ENCODE results near the gene PROSER3.

The PROSER3 gene

GRCh38 chr19:35724560-35724959 lies 33.4 kb upstream of the PROSER3 start:
- Histone ChIP-seq H3K4me3 (no peak overlapping the region), H3K36me3 (peaks cover 84 to 100% (median 93%) of the 10 kb centered on the region in 3 donors)

GRCh38 chr19:35725216-35725861 lies 32.6 kb upstream of the PROSER3 start:
- TF ChIP-seq, protein P1, sequence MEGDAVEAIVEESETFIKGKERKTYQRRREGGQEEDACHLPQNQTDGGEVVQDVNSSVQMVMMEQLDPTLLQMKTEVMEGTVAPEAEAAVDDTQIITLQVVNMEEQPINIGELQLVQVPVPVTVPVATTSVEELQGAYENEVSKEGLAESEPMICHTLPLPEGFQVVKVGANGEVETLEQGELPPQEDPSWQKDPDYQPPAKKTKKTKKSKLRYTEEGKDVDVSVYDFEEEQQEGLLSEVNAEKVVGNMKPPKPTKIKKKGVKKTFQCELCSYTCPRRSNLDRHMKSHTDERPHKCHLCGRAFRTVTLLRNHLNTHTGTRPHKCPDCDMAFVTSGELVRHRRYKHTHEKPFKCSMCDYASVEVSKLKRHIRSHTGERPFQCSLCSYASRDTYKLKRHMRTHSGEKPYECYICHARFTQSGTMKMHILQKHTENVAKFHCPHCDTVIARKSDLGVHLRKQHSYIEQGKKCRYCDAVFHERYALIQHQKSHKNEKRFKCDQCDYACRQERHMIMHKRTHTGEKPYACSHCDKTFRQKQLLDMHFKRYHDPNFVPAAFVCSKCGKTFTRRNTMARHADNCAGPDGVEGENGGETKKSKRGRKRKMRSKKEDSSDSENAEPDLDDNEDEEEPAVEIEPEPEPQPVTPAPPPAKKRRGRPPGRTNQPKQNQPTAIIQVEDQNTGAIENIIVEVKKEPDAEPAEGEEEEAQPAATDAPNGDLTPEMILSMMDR (IDR thresholded peaks at IDR 0.05) = no peak
- intact Hi-C loops (cut with DNase I; ENCODE audit: low total_unique reads) = no loop called here
- peaks cover 92 to 100% (median 100%) of the 10 kb centered on the region in 3 donors for H3K36me3 ChIP-seq
- H3K4me3 ChIP-seq = no peak overlapping the region
- H3K27ac ChIP-seq = no peak overlapping the region
- H3K27me3 ChIP-seq = no peaks in the 10 kb centered on the region
- H3K9me3 ChIP-seq = no peaks in the 10 kb centered on the region
- DNase-seq = no peak
- peaks cover 0 to 8% (median 0%) of the 10 kb centered on the region in 4 donors for H3K4me1 ChIP-seq

More at GRCh38 chr19:35724560-35724959, 33.4 kb upstream of the PROSER3 start:
- H3K4me1 ChIP-seq = peaks cover 0 to 14% (median 4%) of the 10 kb centered on the region in 4 donors
- H3K9me3 ChIP-seq = no peaks in the 10 kb centered on the region
- H3K27ac ChIP-seq = no peak overlapping the region
- no peaks in the 10 kb centered on the region for H3K27me3 ChIP-seq
- no peak for DNase-seq
- intact Hi-C loops (cut with DNase I; ENCODE audit: low total_unique reads) = no loop called here
- TF ChIP-seq, protein P1 (IDR thresholded peaks at IDR 0.05) = no peak

DNA sequence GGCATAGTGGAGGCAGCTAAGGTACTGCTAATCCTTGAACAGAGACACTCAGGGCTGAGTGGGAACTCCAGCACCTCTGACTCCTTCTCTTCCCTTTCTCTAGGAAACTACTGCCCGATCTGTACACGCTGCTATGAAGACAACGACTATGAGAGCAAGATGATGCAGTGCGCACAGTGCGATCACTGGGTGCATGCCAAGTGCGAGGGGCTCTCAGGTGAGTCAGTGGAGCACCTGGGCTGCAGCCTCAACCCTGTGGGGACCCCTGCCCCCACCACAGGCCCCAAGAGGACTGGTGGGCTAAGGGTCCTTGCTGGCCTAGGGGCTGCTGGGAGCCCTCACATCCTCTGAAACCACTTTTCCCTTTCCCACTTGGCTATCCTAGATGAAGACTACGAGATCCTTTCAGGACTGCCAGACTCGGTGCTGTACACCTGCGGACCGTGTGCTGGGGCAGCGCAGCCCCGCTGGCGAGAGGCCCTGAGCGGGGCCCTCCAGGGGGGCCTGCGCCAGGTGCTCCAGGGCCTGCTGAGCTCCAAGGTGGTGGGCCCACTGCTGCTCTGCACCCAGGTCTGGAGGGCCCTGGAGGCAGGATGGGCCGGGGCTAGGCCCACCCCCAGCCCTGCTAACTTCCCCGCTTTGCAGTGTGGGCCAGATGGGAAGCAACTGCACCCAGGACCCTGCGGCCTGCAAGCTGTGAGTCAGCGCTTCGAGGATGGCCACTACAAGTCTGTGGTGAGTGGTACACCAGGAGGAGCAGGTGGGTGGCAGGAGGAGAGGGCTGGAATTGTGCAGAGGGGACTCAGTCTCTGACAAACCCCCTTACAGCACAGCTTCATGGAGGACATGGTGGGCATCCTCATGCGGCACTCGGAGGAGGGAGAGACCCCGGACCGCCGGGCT lies 30.7 kb upstream of the PROSER3 start:
- Histone ChIP-seq H3K4me1 (no peaks in the 10 kb centered on the region), H3K9me3 (no peaks in the 10 kb centered on the region), H3K4me3 (no peak overlapping the region), H3K27me3 (no peaks in the 10 kb centered on the region), H3K36me3 (peaks cover 100% of the 10 kb centered on the region in 3 donors), H3K27ac (no peak overlapping the region)
- DNase-seq = no peak
- TF ChIP-seq, protein P1 (IDR thresholded peaks at IDR 0.05) = no peak
- intact Hi-C loops (cut with DNase I; ENCODE audit: low total_unique reads) = no loop called here

DNA sequence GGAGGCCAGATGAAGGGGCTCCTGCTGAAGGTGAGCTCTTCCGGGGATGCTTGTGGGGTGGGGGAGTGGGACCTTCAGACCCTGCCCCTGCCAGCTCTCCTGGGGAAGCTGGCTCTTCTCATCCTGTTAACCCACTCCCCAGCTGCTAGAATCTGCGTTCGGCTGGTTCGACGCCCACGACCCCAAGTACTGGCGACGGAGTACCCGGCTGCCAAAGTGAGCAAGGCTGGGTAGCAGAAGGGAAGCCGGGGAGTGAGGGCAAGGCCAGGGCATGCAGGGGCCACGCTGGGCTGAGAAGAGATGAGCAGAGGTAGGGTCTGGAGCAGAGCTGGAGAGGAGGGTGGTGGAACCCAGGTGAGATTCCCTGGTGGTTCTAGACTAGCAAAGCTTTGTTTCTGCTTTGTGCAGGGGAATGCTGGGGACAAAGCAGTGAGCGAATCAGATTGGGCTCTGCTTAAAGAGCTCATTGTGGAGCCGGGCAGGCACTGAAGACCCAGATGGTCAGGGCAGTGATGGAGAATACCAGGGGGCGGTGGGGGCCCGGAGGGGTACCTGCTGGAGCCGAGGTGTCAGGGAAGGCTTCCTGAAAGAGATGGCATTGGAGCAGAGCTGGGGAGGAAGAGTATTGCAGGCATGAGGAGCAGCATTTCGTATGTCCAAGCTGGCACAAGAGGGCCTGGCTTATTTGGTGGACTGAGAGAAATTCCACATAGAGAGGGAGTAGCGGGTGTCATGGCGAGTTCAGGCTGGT lies 29.8 kb upstream of the PROSER3 start:
- H3K36me3 ChIP-seq = peaks cover 97 to 100% (median 100%) of the 10 kb centered on the region in 3 donors
- TF ChIP-seq, protein P1 (IDR thresholded peaks at IDR 0.05) = no peak

GRCh38 chr19:35729021-35729420 lies 29.0 kb upstream of the PROSER3 start:
- intact Hi-C loops (cut with DNase I; ENCODE audit: low total_unique reads) = no loop called here
- TF ChIP-seq, protein P1 (IDR thresholded peaks at IDR 0.05) = no peak
- H3K9me3 ChIP-seq = no peaks in the 10 kb centered on the region

More for the DNA sequence above, 29.8 kb upstream of the PROSER3 start:
- Histone ChIP-seq H3K27me3 (no peaks in the 10 kb centered on the region), H3K4me3 (no peak overlapping the region), H3K27ac (no peak overlapping the region), H3K9me3 (no peaks in the 10 kb centered on the region), H3K4me1 (no peaks in the 10 kb centered on the region)
- no peak for DNase-seq
- intact Hi-C loops (cut with DNase I; ENCODE audit: low total_unique reads) = no loop called here

More at GRCh38 chr19:35729021-35729420, 29.0 kb upstream of the PROSER3 start:
- H3K36me3 ChIP-seq = peaks cover 88 to 100% (median 100%) of the 10 kb centered on the region in 3 donors
- no peak overlapping the region for H3K4me3 ChIP-seq
- no peak overlapping the region for H3K27ac ChIP-seq
- no peaks in the 10 kb centered on the region for H3K4me1 ChIP-seq
- no peak for DNase-seq
- H3K27me3 ChIP-seq = no peaks in the 10 kb centered on the region

Data from tibial artery (tissue), 4 donors.